HepG2 (cell line): Measurements from ENCODE around the gene TXNL4A. TPM values are rescaled to one million over a fixed set of nuclear protein-coding genes. Genes with fewer than 3 reads are reported as not detected.

Experiments used
- CHD4 ChIP-seq: fragments of 200-600 bp; sonication (generic); IDR thresholded peaks from 2 replicates; pipeline ENCODE4 v1.7.0; 2017; ENCODE audit warnings: mild to moderate bottlenecking, low read length, borderline replicate concordance
- NFE2L2 ChIP-seq: fragments of 150-350 bp; IDR thresholded peaks from 2 replicates; pipeline ENCODE4 v1.6.1; 2014; ENCODE audit warnings: low read length
- RARG ChIP-seq: sonication (generic); formaldehyde crosslinking; IDR thresholded peaks from 2 replicates; pipeline ENCODE4 v1.4.0; 2020; ENCODE audit warnings: low read depth, mild to moderate bottlenecking, missing genetic modification reagents
- STAT6 ChIP-seq: sonication (generic); formaldehyde crosslinking; IDR thresholded peaks from 2 replicates; pipeline ENCODE4 v1.4.0; 2020; ENCODE audit warnings: missing genetic modification reagents, mild to moderate bottlenecking, borderline replicate concordance
- SUZ12 ChIP-seq: fragments of 150-350 bp; IDR thresholded peaks from 2 replicates; pipeline ENCODE4 v1.6.1; 2014; ENCODE audit warnings: low read depth, low read length
- ZNF318 ChIP-seq: sonication (generic); formaldehyde crosslinking; IDR thresholded peaks from 2 replicates; pipeline ENCODE4 v1.4.0; 2020; ENCODE audit warnings: mild to moderate bottlenecking, missing genetic modification reagents
- ZNF337 ChIP-seq: sonication (generic); formaldehyde crosslinking; IDR thresholded peaks from 2 replicates; pipeline ENCODE4 v1.5.1; 2020; ENCODE audit warnings: missing genetic modification reagents, low read depth, mild to moderate bottlenecking, borderline replicate concordance
- ZNF577 ChIP-seq: sonication (generic); formaldehyde crosslinking; IDR thresholded peaks from 2 replicates; pipeline ENCODE4 v1.4.0; 2020; ENCODE audit warnings: mild to moderate bottlenecking, low read depth, missing genetic modification reagents, borderline replicate concordance
- ZNF709 ChIP-seq: sonication (generic); formaldehyde crosslinking; IDR thresholded peaks from 2 replicates; pipeline ENCODE4 v1.5.0; 2020; ENCODE audit warnings: mild to moderate bottlenecking, missing genetic modification reagents
- ZUFSP ChIP-seq: sonication (generic); formaldehyde crosslinking; IDR thresholded peaks from 2 replicates; pipeline ENCODE4 v1.9.0; 2021; ENCODE audit warnings: missing genetic modification reagents, mild to moderate bottlenecking, borderline replicate concordance
- polyA plus RNA-seq, 8 experiments: library from polyadenylated mRNA; depleted of rRNA in 3 of 8; stranded (reverse) in 7 of 8; unstranded in 1 of 8; fragments of >200 nt; fragmentation: Illumina TruSeq in 4 of 8; extraction: Trizol in 4 of 8; gene quantifications; 2 replicates each; pipeline versions ENCODE4 v1.2.1 to v1.2.3, GENCODE V29; 2011 to 2016; ENCODE audit warnings: low read depth in 4 of 8, missing spikeins in 1 of 8, mixed read lengths in 1 of 8; ENCODE audit not compliant: insufficient read depth in 1 of 8
- total RNA-seq, 5 experiments: library from RNA; depleted of rRNA; stranded (reverse); fragments of >200 nt; fragmentation: Illumina TruSeq; extraction: Trizol; gene quantifications; 2 replicates each; pipeline ENCODE4 v1.2.3, GENCODE V29; 2016; ENCODE audit warnings: low read depth in 1 of 5

TXNL4A gene
- total and polyA plus RNA-seq, 2 of the 13 experiments (the other 11 are each of a cell fraction or from before 2014, with no cell fraction given) = 172 to 202 TPM

- TF ChIP-seq STAT6 (CRISPR knock-in tag) (no peak), RARG (CRISPR knock-in tag) (no peak), ZNF337 (CRISPR knock-in tag) (no peak), SUZ12 (no peak), ZUFSP (CRISPR knock-in tag) (no peak), NFE2L2 (no peak), ZNF709 (CRISPR knock-in tag) (no peak), CHD4 (no peak), ZNF577 (no peak), ZNF318 (no peak)
Observed at GRCh38 chr18:79950515-79951341, 37.6 kb downstream of the TXNL4A start (continued).
